NCI-H2081 (cell line): ENCODE results near the gene HLTF.

Experiments used
- DNase-seq, 2 experiments: peaks; one replicate each; lab custom pipeline; 2025; lab: John Stamatoyannopoulos, UW

The HLTF gene

DNA sequence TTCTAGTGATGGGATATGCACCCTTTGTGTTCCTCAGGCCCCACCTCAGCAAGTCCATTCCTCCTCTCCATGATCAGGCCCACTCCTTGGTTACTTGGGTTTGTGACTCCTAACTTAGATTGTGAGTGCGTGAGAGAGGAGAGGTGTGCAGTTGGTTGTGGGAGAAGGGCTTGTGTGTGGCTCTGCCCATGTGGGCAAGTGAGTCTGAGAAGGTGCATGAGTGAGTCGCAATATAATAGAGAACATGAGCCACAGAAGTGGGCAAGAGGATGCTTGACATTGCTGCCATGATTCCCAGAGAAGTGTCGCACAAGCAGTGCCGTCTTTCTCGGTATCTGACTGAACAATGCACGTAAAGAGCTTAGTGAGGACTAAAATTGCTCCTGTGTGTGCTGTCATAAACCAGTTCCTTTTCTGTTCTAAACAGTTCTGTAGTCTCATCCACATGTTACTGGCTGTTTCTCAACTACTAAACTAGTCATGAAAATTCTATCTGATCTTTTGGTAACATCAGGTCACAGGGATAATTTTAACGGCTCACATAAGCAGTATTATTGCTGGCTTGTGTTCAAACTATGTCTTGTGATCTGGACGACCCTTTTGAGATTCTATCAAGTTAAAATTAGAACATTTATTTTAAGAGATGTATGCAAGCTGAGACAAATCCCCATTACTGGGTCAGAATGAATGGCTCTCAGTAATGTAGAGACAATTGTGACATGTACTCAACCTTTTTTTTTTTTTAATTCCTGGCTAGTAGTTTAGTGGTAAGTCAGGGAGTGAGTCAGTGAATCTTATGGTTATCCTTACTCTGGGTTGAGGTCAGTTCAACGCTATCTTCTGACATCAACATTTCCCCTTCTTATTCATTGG lies 69.4 kb downstream of the HLTF start:
- DNase-seq = no peak

GRCh38 chr3:149016242-149016641 lies 70.1 kb downstream of the HLTF start:
- no peak for DNase-seq

GRCh38 chr3:149015393-149015792 lies 70.9 kb downstream of the HLTF start:
- no peak for DNase-seq

GRCh38 chr3:149013726-149014125 lies 72.6 kb downstream of the HLTF start:
- DNase-seq = no peak

- DNase-seq = no peak
Measured at GRCh38 chr3:149011676-149012075, 74.7 kb downstream of the HLTF start.

GRCh38 chr3:149010966-149011365 lies 75.4 kb downstream of the HLTF start:
- DNase-seq = no peak

- DNase-seq = no peak
Measured at GRCh38 chr3:149010504-149010951, 75.8 kb downstream of the HLTF start.

GRCh38 chr3:149009732-149010131 lies 76.6 kb downstream of the HLTF start:
- no peak for DNase-seq

- DNase-seq = no peak
Measured at GRCh38 chr3:149007567-149008257, 78.6 kb downstream of the HLTF start.

DNA sequence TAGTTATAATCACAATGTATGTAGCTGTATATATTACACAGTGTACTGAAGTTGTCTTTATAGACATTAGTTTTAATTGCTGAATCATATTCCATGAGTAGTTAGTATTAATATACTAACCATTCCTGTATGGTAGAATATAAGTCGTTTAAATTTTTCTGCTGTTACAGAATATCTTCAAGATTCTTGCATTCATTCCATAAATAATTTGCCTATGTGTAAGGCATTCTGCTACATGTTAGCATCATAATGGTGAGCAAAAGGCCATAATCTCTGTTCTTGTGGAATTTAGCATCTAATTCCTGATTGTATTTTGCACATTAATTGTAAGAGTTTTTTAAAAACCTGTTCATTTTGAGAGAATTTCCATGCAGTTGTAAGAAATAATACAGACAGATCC lies 80.9 kb downstream of the HLTF start:
- DNase-seq = no peak

DNA sequence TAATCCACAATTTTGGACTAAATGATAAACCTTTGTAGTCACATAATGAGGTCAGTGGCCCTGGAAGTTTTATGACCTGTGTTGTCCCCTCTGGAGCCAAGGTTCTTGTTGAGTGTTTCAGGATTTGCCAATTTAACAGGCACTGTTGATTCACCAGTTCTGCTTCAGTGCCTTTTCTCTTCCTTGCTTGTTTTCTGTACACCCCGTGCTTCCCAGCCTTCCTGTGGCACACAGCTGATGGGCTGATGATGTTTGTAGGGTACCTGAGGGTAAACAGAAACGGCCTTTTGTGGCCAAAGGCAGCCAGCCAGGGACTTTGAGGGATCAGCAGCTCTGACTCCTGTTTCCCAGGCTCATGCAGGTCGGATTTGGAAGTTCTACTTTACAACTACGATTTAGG lies 81.7 kb downstream of the HLTF start:
- peak; percentile 55 to 87 for DNase-seq

- DNase-seq = peak in 1 of 2 experiments; percentile 43
Measured at GRCh38 chr3:149003653-149004305, 82.6 kb downstream of the HLTF start.

GRCh38 chr3:149001727-149002126 lies 84.6 kb downstream of the HLTF start:
- DNase-seq = no peak

- DNase-seq = no peak
Measured at GRCh38 chr3:149000206-149000745, 86.1 kb downstream of the HLTF start.

GRCh38 chr3:148999806-149000205 lies 86.5 kb downstream of the HLTF start:
- DNase-seq = no peak

DNA sequence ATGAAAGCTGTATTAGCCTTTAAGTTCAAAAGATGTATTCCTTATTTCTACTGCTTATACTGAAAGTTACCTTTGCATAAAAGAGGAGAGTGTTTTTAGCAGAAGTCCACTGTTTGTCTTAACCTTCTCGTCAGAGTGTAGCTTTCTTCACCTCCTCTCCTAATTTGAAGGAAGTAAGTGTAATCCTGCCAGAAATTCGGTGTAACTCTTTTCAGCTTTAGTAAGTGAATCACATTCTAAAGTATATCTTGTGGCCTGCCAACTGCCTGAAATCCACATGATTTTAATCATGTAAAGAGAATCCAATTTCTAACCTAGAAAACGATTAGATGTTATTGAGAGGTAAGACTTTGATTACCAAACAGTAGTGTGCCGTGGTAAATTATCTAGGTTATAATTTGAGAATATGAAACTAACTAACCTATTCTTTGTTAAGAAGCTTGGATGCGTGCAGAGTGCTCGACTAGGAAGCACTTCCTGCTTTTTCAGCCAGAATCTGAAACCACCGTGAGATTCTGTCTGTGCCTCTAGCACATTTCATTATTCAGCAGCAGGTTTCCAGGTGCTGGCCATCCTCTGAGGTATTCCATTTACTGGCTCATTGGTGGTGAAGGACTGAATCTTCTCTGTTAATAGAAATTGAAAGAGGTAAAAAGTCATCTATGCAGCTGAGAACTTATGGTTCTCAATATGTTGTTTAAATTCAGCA lies 87.5 kb downstream of the HLTF start:
- DNase-seq = peak; percentile 34 to 83

DNA sequence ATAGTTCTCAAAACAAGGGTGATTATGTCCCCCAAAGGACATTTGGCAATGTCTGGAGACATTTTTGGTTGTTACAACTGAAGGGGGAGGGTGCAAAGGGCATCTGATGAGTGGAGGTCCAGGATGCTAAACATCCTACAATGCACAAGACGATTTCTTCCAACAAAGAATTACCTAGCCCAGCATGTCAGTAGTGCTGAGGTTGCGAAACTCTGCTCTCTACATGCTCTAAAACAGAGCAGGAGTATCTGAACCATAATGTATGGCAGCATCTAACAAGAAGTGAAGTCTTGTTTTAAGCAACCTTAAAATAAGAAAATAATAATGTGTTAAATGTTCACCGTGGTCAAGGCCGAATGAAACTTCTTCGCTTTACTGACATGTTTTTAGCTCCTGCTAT lies 88.0 kb downstream of the HLTF start:
- DNase-seq = no peak

DNA sequence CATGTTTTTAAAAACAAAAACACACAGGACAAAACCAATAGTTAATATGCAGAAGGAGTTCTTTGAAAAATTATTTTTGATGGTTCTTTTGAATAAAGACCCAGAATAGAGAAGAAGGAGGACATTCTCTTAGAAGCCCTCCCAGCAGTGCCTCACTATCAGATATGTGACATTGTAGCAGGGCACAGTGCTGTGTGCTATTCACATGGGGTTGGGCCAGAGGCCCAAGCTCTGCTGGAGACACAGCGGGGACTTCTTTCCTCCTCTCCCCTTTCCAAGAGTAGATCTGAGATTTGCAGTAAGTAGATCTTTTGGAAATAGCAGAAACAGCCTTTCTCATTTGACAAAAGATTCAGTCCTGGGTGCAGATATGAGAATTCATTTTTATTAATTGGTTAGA lies 88.7 kb downstream of the HLTF start:
- peak in 1 of 2 experiments; percentile 33 for DNase-seq

DNA sequence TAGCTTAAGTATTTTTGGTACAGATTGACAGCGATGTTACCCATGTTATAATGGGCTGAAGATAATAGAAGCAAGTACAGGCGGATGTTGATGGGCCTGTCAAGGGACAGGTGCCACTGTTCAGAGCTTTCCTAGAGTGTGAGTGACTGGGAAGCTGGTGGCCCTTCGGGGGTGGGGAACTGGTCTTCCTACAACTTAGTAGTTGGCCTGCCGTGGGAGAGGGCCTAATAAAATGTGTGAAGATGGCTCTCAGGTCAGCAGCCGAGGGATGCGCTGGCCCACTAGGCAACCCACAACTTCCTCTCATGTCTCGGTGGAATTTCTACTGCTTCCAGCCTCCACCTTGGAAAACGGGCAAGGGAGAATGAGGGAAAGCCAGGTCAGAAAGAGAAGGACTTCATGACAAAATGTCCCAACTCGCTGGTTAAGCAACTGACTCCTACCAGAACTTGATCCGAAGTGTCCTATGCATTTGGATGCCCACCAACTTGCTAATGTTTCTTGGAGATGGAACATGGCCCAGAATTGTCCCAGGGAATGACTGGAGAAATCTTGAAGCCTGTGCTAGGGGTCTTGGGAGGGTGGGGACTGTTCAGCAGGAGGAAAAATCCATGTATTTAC lies 93.6 kb downstream of the HLTF start:
- DNase-seq = peak in 1 of 2 experiments; percentile 24

GRCh38 chr3:148992027-148992634 lies 94.2 kb downstream of the HLTF start:
- DNase-seq = peak; percentile 22 to 47
